Right lobe of liver (tissue), 6 donors: Measurements from ENCODE around the gene DOC2A. TPM values are rescaled to one million over a fixed set of nuclear protein-coding genes. Genes with fewer than 3 reads are reported as not detected.
A peak's percentile ranks its signal among the peaks of the same experiment; 100 is the strongest.

ENCODE experiments used
- ATAC-seq, 4 donors: fragments of 200-7000 bp; cut with Tn5 transposase; one replicate each; pipeline ENCODE4 v1.9.1; 2020; ENCODE audit warnings: mild to moderate bottlenecking in 4 of 4, moderate library complexity in 4 of 4
- DNase-seq, 3 donors: peaks; one replicate each; pipeline ENCODE4 v3.0.0-alpha.2; 2020
- H3K27ac ChIP-seq, 3 donors: fragments of 200-600 bp; one replicate each; pipeline ENCODE4 v1.8.0; 2022
- H3K27me3 ChIP-seq, 2 donors: fragments of 200-600 bp; one replicate each; pipeline ENCODE4 v1.8.0; 2022
- H3K36me3 ChIP-seq, 4 donors: fragments of 200-600 bp; sonication (generic) in 1 of 4; one replicate each; pipeline versions ENCODE4 v1.5.1 to v1.8.0; 2017 to 2022; ENCODE audit warnings: control low read depth in 1 of 4
- H3K4me1 ChIP-seq, 4 donors: fragments of 200-600 bp; sonication (generic) in 1 of 4; one replicate each; pipeline versions ENCODE4 v1.5.1 to v1.8.0; 2017 to 2022; ENCODE audit warnings: control low read depth in 1 of 4
- H3K4me3 ChIP-seq, 3 donors: fragments of 200-600 bp; one replicate each; pipeline ENCODE4 v1.8.0; 2022
- H3K9me3 ChIP-seq, 4 donors: fragments of 200-600 bp; sonication (generic) in 1 of 4; one replicate each; pipeline versions ENCODE4 v1.5.1 to v1.8.0; 2017 to 2022; ENCODE audit warnings: control low read depth in 1 of 4
- CTCF ChIP-seq, 4 donors: fragments of 200-600 bp in 3 of 4; fragments of 450-650 bp in 1 of 4; IDR thresholded peaks; one replicate each; pipeline versions ENCODE4 v1.5.1 to v1.8.0; 2016 to 2022; ENCODE audit warnings: antibody characterized with exemption in 4 of 4, mild to moderate bottlenecking in 2 of 4
- POLR2A ChIP-seq: fragments of 450-650 bp; IDR thresholded peaks from one replicate; pipeline ENCODE4 v1.6.1; 2017; ENCODE audit warnings: antibody characterized with exemption, mild to moderate bottlenecking
- WGBS: methylation state at CpG from one replicate; pipeline ENCODE4 v1.1.6; 2018; ENCODE audit warnings: low coverage, low lambda C conversion rate; ENCODE audit not compliant: insufficient coverage; ENCODE audit errors: missing lambda C conversion rate; 5-methylcytosine and 5-hydroxymethylcytosine counted together
- intact Hi-C, 2 donors: fragments of 100-400 bp; cut with DNase I; formaldehyde crosslinking; loops; one replicate each; pipeline versions ENCODE4 v1.11.2 to v1.14.1; 2022
- total RNA-seq, 6 experiments: library from RNA; depleted of rRNA in 2 of 6; stranded (reverse); fragments of >200 nt in 2 of 6; fragmentation: NEBNext Ultra II Directional in 3 of 6; extraction: Animal tissue kit (Norgen Biotek cat#: 25700) in 3 of 6; gene quantifications; one replicate each; pipeline versions ENCODE4 v1.1.0 to v1.2.4, GENCODE V29; 2016 to 2023
- donor health status: DM: no; HTN: yes; CAD: no.
- donor health status: DM: no; HTN: no; CAD: no.
- donor health status: DM: no; HTN: no; CAD: no.
- donor health status: DM: no; HTN: yes; CAD: no.
- donor health status: DM: no; HTN: yes; CAD: no.

The DOC2A gene
- total RNA-seq, 6 experiments from 2014 or later, result 0.16 to 0.66 (median 0.33) TPM; not detected in 3

- Histone ChIP-seq H3K36me3 (no peaks in the 10 kb centered on the region), H3K27me3 (no peaks in the 10 kb centered on the region), H3K27ac (no peak overlapping the region), H3K4me3 (no peak overlapping the region), H3K9me3 (no peaks in the 10 kb centered on the region), H3K4me1 (no peaks in the 10 kb centered on the region)
- intact Hi-C loops, result no loop called here
- ATAC-seq, result no peak
- TF ChIP-seq CTCF (IDR thresholded peaks at IDR 0.05), result no peak
- no peak for TF ChIP-seq POLR2A
- 20% methylated on average over 19 of the region's 23 CpGs for WGBS
- DNase-seq, result no peak
Measured at GRCh38 chr16:30030011-30030685, 19.3 kb upstream of the DOC2A start.

- ATAC-seq, result peak in 2 of 4 donors; percentile 30 to 37
- H3K27me3 ChIP-seq, result no peaks in the 10 kb centered on the region
- DNase-seq, result no peak
- no peak overlapping the region for H3K27ac ChIP-seq
- TF ChIP-seq CTCF (IDR thresholded peaks at IDR 0.05) (no peak), POLR2A (no peak)
- WGBS, result 11% methylated on average over 4 of the region's 18 CpGs
- H3K9me3 ChIP-seq, result no peaks in the 10 kb centered on the region
- H3K4me3 ChIP-seq, result no peak overlapping the region
- no peaks in the 10 kb centered on the region for H3K36me3 ChIP-seq
- intact Hi-C loops, result loop anchor here in 1 of 2 donors (10.0 kb wide), 2 partner anchors 154 to 334 kb away; no protein-coding TSS in a partner anchor
- H3K4me1 ChIP-seq, result no peaks in the 10 kb centered on the region
Measured at GRCh38 chr16:30028438-30029076, 17.7 kb upstream of the DOC2A start.

GRCh38 chr16:30027588-30028437, 17.0 kb upstream of the DOC2A start:
- ATAC-seq (no peak), DNase-seq (no peak)
- no peaks in the 10 kb centered on the region for H3K4me1 ChIP-seq
- no peaks in the 10 kb centered on the region for H3K9me3 ChIP-seq
- no peaks in the 10 kb centered on the region for H3K27me3 ChIP-seq
- no peak overlapping the region for H3K27ac ChIP-seq
- WGBS, result 40% methylated on average over 12 of the region's 13 CpGs
- intact Hi-C loops, result loop anchor here in 1 of 2 donors (10.0 kb wide), 2 partner anchors 153 to 333 kb away; no protein-coding TSS in a partner anchor
- H3K4me3 ChIP-seq, result no peak overlapping the region
- no peak for TF ChIP-seq CTCF (IDR thresholded peaks at IDR 0.05)
- TF ChIP-seq POLR2A, result no peak
- H3K36me3 ChIP-seq, result no peaks in the 10 kb centered on the region

GRCh38 chr16:30026449-30026848, 15.6 kb upstream of the DOC2A start:
- Histone ChIP-seq H3K9me3 (no peaks in the 10 kb centered on the region), H3K27ac (no peak overlapping the region), H3K27me3 (no peaks in the 10 kb centered on the region), H3K4me3 (no peak overlapping the region), H3K36me3 (no peaks in the 10 kb centered on the region), H3K4me1 (peaks cover 0 to 4% (median 0%) of the 10 kb centered on the region in 4 donors)
- intact Hi-C loops, result loop anchor here in 1 of 2 donors (10.0 kb wide), 2 partner anchors 152 to 332 kb away; no protein-coding TSS in a partner anchor
- ATAC-seq, result no peak
- TF ChIP-seq POLR2A (no peak), CTCF (IDR thresholded peaks at IDR 0.05) (no peak)
- no peak for DNase-seq
- 52% methylated on average over 5 of the region's 18 CpGs for WGBS
